H9 (cell line): ENCODE measurements around the gene CSF1. TPM values are rescaled to one million over a fixed set of nuclear protein-coding genes. Genes with fewer than 3 reads are reported as not detected.

Experiments used
- DNase-seq: peaks from one replicate; pipeline ENCODE4 v3.0.0-alpha.2; 2017
- H2AFZ ChIP-seq: one replicate; pipeline ENCODE4 v1.6.1; 2013; ENCODE audit warnings: mild to moderate bottlenecking, low read length, control low read depth, moderate library complexity
- H2AK5ac ChIP-seq: 2 replicates; pipeline ENCODE4 v1.6.1; 2013; ENCODE audit warnings: low read length, control low read depth, mixed read lengths; ENCODE audit not compliant: insufficient read length
- H2BK120ac ChIP-seq: one replicate; pipeline ENCODE4 v1.6.1; 2013; ENCODE audit warnings: low read depth, mild to moderate bottlenecking, low read length, control low read depth, inconsistent platforms; ENCODE audit not compliant: poor library complexity, severe bottlenecking
- H2BK12ac ChIP-seq: 2 replicates; pipeline ENCODE4 v1.6.1; 2013; ENCODE audit warnings: low read length, control low read depth, mixed read lengths, low read depth; ENCODE audit not compliant: insufficient read length
- H2BK15ac ChIP-seq: 2 replicates; pipeline ENCODE4 v1.6.1; 2013; ENCODE audit warnings: low read depth, low read length, control low read depth
- H2BK20ac ChIP-seq: one replicate; pipeline ENCODE4 v1.6.1; 2013; ENCODE audit warnings: low read depth, mild to moderate bottlenecking, low read length, control low read depth, inconsistent platforms; ENCODE audit not compliant: poor library complexity, severe bottlenecking
- H2BK5ac ChIP-seq: 2 replicates; pipeline ENCODE4 v1.6.1; 2013; ENCODE audit warnings: low read length, control low read depth, mixed read lengths; ENCODE audit not compliant: insufficient read length
- H3K14ac ChIP-seq: 2 replicates; pipeline ENCODE4 v1.6.1; 2013; ENCODE audit warnings: low read length, control low read depth; ENCODE audit not compliant: insufficient read depth
- H3K18ac ChIP-seq: 2 replicates; pipeline ENCODE4 v1.6.1; 2013; ENCODE audit warnings: low read depth, mild to moderate bottlenecking, mixed read lengths, low read length, control low read depth; ENCODE audit not compliant: insufficient read length
- H3K23ac ChIP-seq: 2 replicates; pipeline ENCODE4 v1.6.1; 2013; ENCODE audit warnings: low read length, control low read depth, mixed read lengths, low read depth; ENCODE audit not compliant: insufficient read length
- H3K23me2 ChIP-seq: 2 replicates; pipeline ENCODE4 v1.6.1; 2013; ENCODE audit warnings: low read depth, mild to moderate bottlenecking, mixed read lengths, low read length, control low read depth; ENCODE audit not compliant: insufficient read length, poor library complexity, severe bottlenecking
- H3K27ac ChIP-seq: 2 replicates; pipeline ENCODE4 v1.5.1; 2013; ENCODE audit warnings: low read length, control low read depth, mixed read lengths, low read depth; ENCODE audit not compliant: insufficient read length
- H3K27me3 ChIP-seq: 2 replicates; pipeline ENCODE4 v1.6.1; 2013; ENCODE audit warnings: low read length, control low read depth, inconsistent platforms; ENCODE audit not compliant: insufficient read depth
- H3K4ac ChIP-seq: 2 replicates; pipeline ENCODE4 v1.6.1; 2013; ENCODE audit warnings: low read depth, mild to moderate bottlenecking, control low read depth, inconsistent platforms, low read length, moderate library complexity
- H3K4me1 ChIP-seq: 2 replicates; pipeline ENCODE4 v1.6.1; 2013; ENCODE audit warnings: low read length, control low read depth, inconsistent platforms; ENCODE audit not compliant: insufficient read depth
- H3K4me2 ChIP-seq: 2 replicates; pipeline ENCODE4 v1.6.1; 2013; ENCODE audit warnings: low read length, control low read depth, mixed read lengths; ENCODE audit not compliant: insufficient read length, insufficient read depth
- H3K56ac ChIP-seq: 2 replicates; pipeline ENCODE4 v1.6.1; 2013; ENCODE audit warnings: low read depth, mild to moderate bottlenecking, mixed read lengths, low read length, control low read depth; ENCODE audit not compliant: insufficient read length
- H3K79me1 ChIP-seq: 2 replicates; pipeline ENCODE4 v1.6.1; 2013; ENCODE audit warnings: low read depth, mild to moderate bottlenecking, moderate library complexity, low read length, control low read depth, inconsistent platforms; ENCODE audit not compliant: insufficient read depth, poor library complexity, severe bottlenecking
- H3K79me2 ChIP-seq: 2 replicates; pipeline ENCODE4 v1.6.1; 2013; ENCODE audit warnings: low read length, control low read depth, inconsistent platforms; ENCODE audit not compliant: insufficient read depth
- H3K9ac ChIP-seq: 2 replicates; pipeline ENCODE4 v1.6.1; 2013; ENCODE audit warnings: low read length, control low read depth, mixed read lengths; ENCODE audit not compliant: insufficient read length; ENCODE audit errors: extremely low read depth
- H3K9me3 ChIP-seq: one replicate; pipeline ENCODE4 v1.6.1; 2013; ENCODE audit warnings: low read depth, low read length, inconsistent platforms; ENCODE audit not compliant: control insufficient read depth
- H3T11ph ChIP-seq: one replicate; pipeline ENCODE4 v1.6.1; 2013; ENCODE audit warnings: mild to moderate bottlenecking, low read length, control low read depth, inconsistent platforms
- H4K20me1 ChIP-seq: one replicate; pipeline ENCODE4 v1.6.1; 2013; ENCODE audit not compliant: control insufficient read depth, insufficient read length, insufficient read depth
- H4K5ac ChIP-seq: 2 replicates; pipeline ENCODE4 v1.6.1; 2013; ENCODE audit warnings: low read depth, mild to moderate bottlenecking, mixed read lengths, low read length, control low read depth; ENCODE audit not compliant: insufficient read length
- H4K8ac ChIP-seq: replicated peaks from 2 replicates; pipeline ENCODE4 v1.6.1; 2013; ENCODE audit warnings: low read length, control low read depth, mixed read lengths, low read depth; ENCODE audit not compliant: insufficient read length
- H4K91ac ChIP-seq: 2 replicates; pipeline ENCODE4 v1.6.1; 2013; ENCODE audit warnings: low read depth, mild to moderate bottlenecking, moderate library complexity, mixed read lengths, low read length, control low read depth; ENCODE audit not compliant: insufficient read length
- H3K27ac Mint-ChIP-seq, 3 experiments: 2 replicates in 2 of 3; 3 replicates in 1 of 3; pipeline ENCODE4 v1.8.0; 2020 to 2021; ENCODE audit warnings: mixed read lengths in 3 of 3, mild to moderate bottlenecking in 1 of 3, moderate library complexity in 1 of 3
- H3K27me3 Mint-ChIP-seq: 2 replicates; pipeline ENCODE4 v1.8.0; 2021; ENCODE audit warnings: low read depth, mild to moderate bottlenecking, moderate library complexity, mixed read lengths
- H3K36me3 Mint-ChIP-seq, 3 experiments: 2 replicates in 2 of 3; 3 replicates in 1 of 3; pipeline ENCODE4 v1.8.0; 2020 to 2021; ENCODE audit warnings: low read depth in 3 of 3, mixed read lengths in 3 of 3; ENCODE audit not compliant: insufficient read depth in 1 of 3
- H3K4me1 Mint-ChIP-seq, 2 experiments: 2 replicates each; pipeline ENCODE4 v1.8.0; 2020; ENCODE audit warnings: mixed read lengths in 2 of 2
- H3K4me3 Mint-ChIP-seq, 2 experiments: 2 replicates in 1 of 2; 3 replicates in 1 of 2; pipeline ENCODE4 v1.8.0; 2020 to 2021; ENCODE audit warnings: mild to moderate bottlenecking in 2 of 2, mixed read lengths in 2 of 2, moderate library complexity in 1 of 2
- H3K9me3 Mint-ChIP-seq, 2 experiments: 2 replicates in 1 of 2; 3 replicates in 1 of 2; pipeline ENCODE4 v1.8.0; 2020; ENCODE audit warnings: mild to moderate bottlenecking in 2 of 2, mixed read lengths in 2 of 2, moderate library complexity in 1 of 2
- CTCF ChIP-seq: fragments of 200-600 bp; sonication (generic); conservative IDR thresholded peaks from 3 replicates; pipeline ENCODE4 v1.8.0; 2021; ENCODE audit warnings: antibody characterized with exemption, mild to moderate bottlenecking
- WGBS: extraction: QIAGEN DNeasy Blood & Tissue Kit; methylation state at CpG from one replicate; pipeline ENCODE4 v1.1.7; 2013; ENCODE audit warnings: missing lambda C conversion rate, low lambda C conversion rate, mixed read lengths; ENCODE audit not compliant: insufficient read length; ENCODE audit errors: extremely low coverage; 5-methylcytosine and 5-hydroxymethylcytosine counted together
- total RNA-seq: library from RNA; stranded (reverse); gene quantifications from 2 replicates; pipeline ENCODE4 v1.2.1, GENCODE V29; 2021

Gene CSF1
- total RNA-seq, 1 experiment from 2014 or later: 2.3 TPM

- Mint-ChIP-seq H3K27me3 (no peaks in the 10 kb centered on the region; the same call in none of the 2 replicates), H3K4me1 (peaks cover 22 to 37% of the 10 kb centered on the region in 2 experiments)
Measured at GRCh38 chr1:109927356-109927755, 16.7 kb downstream of the CSF1 start.

More at GRCh38 chr1:109927356-109927755, 16.7 kb downstream of the CSF1 start:
- no peak overlapping the region for H3K27ac ChIP-seq
- no peak overlapping the region for H2BK20ac ChIP-seq
- H2AK5ac ChIP-seq: no peak overlapping the region
- H4K8ac ChIP-seq: no peak overlapping the region
- H2BK12ac ChIP-seq: no peak overlapping the region
- no peak overlapping the region for H3K14ac ChIP-seq
- peak overlapping the region in 1 of 3 experiments; percentile 68; a peak in 1 of 7 replicates for H3K27ac Mint-ChIP-seq
- TF ChIP-seq CTCF: no peak
- no peak overlapping the region for H2BK15ac ChIP-seq
- no peak overlapping the region for H3K56ac ChIP-seq
- no peaks in the 10 kb centered on the region for H3K79me2 ChIP-seq
- no peak overlapping the region for H3T11ph ChIP-seq
- H3K9me3 ChIP-seq: no peaks in the 10 kb centered on the region
- no peak overlapping the region for H3K4ac ChIP-seq
- H3K36me3 Mint-ChIP-seq: peaks cover 7 to 25% (median 25%) of the 10 kb centered on the region in 3 experiments; a peak in 6 of 7 replicates
- DNase-seq: no peak
- no peaks in the 10 kb centered on the region for H3K79me1 ChIP-seq
- no peak overlapping the region for H3K4me3 Mint-ChIP-seq
- no peaks in the 10 kb centered on the region for H3K9me3 Mint-ChIP-seq
- no peak overlapping the region for H2AFZ ChIP-seq
- no peak overlapping the region for H3K9ac ChIP-seq
- H4K91ac ChIP-seq: no peak overlapping the region
- no peak overlapping the region for H3K4me2 ChIP-seq
- H4K20me1 ChIP-seq: no peaks in the 10 kb centered on the region
- peaks cover 4% of the 10 kb centered on the region for H3K23me2 ChIP-seq
- H3K18ac ChIP-seq: no peak overlapping the region
- no peak overlapping the region for H2BK120ac ChIP-seq
- H3K23ac ChIP-seq: no peak overlapping the region
- H4K5ac ChIP-seq: no peak overlapping the region
- H3K4me1 ChIP-seq: no peaks in the 10 kb centered on the region; the same call in 1 of the 2 replicates
- no peak overlapping the region for H2BK5ac ChIP-seq
- no CpG with 5 or more reads among the region's 7 CpGs for WGBS
- no peaks in the 10 kb centered on the region for H3K27me3 ChIP-seq
